HepG2 (cell line): Measurements from ENCODE around the gene SMLR1. TPM values are rescaled to one million over a fixed set of nuclear protein-coding genes. Genes with fewer than 3 reads are reported as not detected.

Experiments
- CENPX ChIP-seq: sonication (generic); formaldehyde crosslinking; IDR thresholded peaks from 2 replicates; pipeline ENCODE4 v1.9.0; 2021; ENCODE audit warnings: mild to moderate bottlenecking, missing genetic modification reagents, moderate library complexity
- FOXO1 ChIP-seq: sonication (generic); formaldehyde crosslinking; IDR thresholded peaks from 2 replicates; pipeline ENCODE4 v1.4.0; 2020; ENCODE audit warnings: missing genetic modification reagents
- GATAD2A ChIP-seq: IDR thresholded peaks from 2 replicates; pipeline ENCODE4 v1.6.1; 2016
- TCF12 ChIP-seq, 2 experiments: fragments of 450-650 bp in 1 of 2; sonication (generic) in 1 of 2; formaldehyde crosslinking in 1 of 2; IDR thresholded peaks; 2 replicates each; pipeline versions ENCODE4 v1.6.1 to v1.8.0; 2017 to 2022; ENCODE audit warnings: antibody characterized with exemption in 1 of 2, mild to moderate bottlenecking in 1 of 2, missing genetic modification reagents in 1 of 2, moderate library complexity in 1 of 2
- ZKSCAN8 ChIP-seq: IDR thresholded peaks from 2 replicates; pipeline ENCODE4 v1.6.1; 2016; ENCODE audit warnings: borderline replicate concordance, missing genetic modification reagents, missing compliant biosample characterization
- ZNF160 ChIP-seq: sonication (generic); formaldehyde crosslinking; IDR thresholded peaks from 2 replicates; pipeline ENCODE4 v1.8.0; 2022; ENCODE audit warnings: mild to moderate bottlenecking, inconsistent platforms, missing genetic modification reagents
- ZNF224 ChIP-seq: sonication (generic); formaldehyde crosslinking; IDR thresholded peaks from 2 replicates; pipeline ENCODE4 v1.5.0; 2020; ENCODE audit warnings: mild to moderate bottlenecking, missing genetic modification reagents
- ZNF432 ChIP-seq: sonication (generic); formaldehyde crosslinking; IDR thresholded peaks from 2 replicates; pipeline ENCODE4 v1.5.0; 2020; ENCODE audit warnings: missing genetic modification reagents, mild to moderate bottlenecking, borderline replicate concordance
- ZNF644 ChIP-seq: IDR thresholded peaks from 2 replicates; pipeline ENCODE4 v1.6.1; 2016; ENCODE audit warnings: low read depth
- ZNF768 ChIP-seq: sonication (generic); formaldehyde crosslinking; IDR thresholded peaks from 2 replicates; pipeline ENCODE4 v1.4.0; 2020; ENCODE audit warnings: missing genetic modification reagents
- polyA plus RNA-seq, 8 experiments: library from polyadenylated mRNA; depleted of rRNA in 3 of 8; stranded (reverse) in 7 of 8; unstranded in 1 of 8; fragments of >200 nt; fragmentation: Illumina TruSeq in 4 of 8; extraction: Trizol in 4 of 8; gene quantifications; 2 replicates each; pipeline versions ENCODE4 v1.2.1 to v1.2.3, GENCODE V29; 2011 to 2016; ENCODE audit warnings: low read depth in 4 of 8, missing spikeins in 1 of 8, mixed read lengths in 1 of 8; ENCODE audit not compliant: insufficient read depth in 1 of 8
- total RNA-seq, 5 experiments: library from RNA; depleted of rRNA; stranded (reverse); fragments of >200 nt; fragmentation: Illumina TruSeq; extraction: Trizol; gene quantifications; 2 replicates each; pipeline ENCODE4 v1.2.3, GENCODE V29; 2016; ENCODE audit warnings: low read depth in 1 of 5
- TF ChIP-seq, protein P1 (sequence below): IDR thresholded peaks from 2 replicates; pipeline ENCODE4 v1.6.1; 2016; ENCODE audit warnings: mild to moderate bottlenecking, missing biosample characterization, missing genetic modification reagents
- TF ChIP-seq, protein P2 (sequence below): sonication (generic); formaldehyde crosslinking; IDR thresholded peaks from 2 replicates; pipeline ENCODE4 v1.5.1; 2020; ENCODE audit warnings: missing genetic modification reagents, mild to moderate bottlenecking, borderline replicate concordance
- TF ChIP-seq, protein P3 (sequence below): IDR thresholded peaks from 2 replicates; pipeline ENCODE4 v1.6.1; 2012; ENCODE audit warnings: low read depth, low read length, improper control_type of control experiment
- TF ChIP-seq, protein P4 (sequence below): IDR thresholded peaks from 2 replicates; pipeline ENCODE4 v1.6.1; 2016; ENCODE audit warnings: low read depth

Gene SMLR1
- total and polyA plus RNA-seq, 2 of the 13 experiments (the other 11 are each of a cell fraction or from before 2014, with no cell fraction given) = 41.8 to 104 TPM

DNA sequence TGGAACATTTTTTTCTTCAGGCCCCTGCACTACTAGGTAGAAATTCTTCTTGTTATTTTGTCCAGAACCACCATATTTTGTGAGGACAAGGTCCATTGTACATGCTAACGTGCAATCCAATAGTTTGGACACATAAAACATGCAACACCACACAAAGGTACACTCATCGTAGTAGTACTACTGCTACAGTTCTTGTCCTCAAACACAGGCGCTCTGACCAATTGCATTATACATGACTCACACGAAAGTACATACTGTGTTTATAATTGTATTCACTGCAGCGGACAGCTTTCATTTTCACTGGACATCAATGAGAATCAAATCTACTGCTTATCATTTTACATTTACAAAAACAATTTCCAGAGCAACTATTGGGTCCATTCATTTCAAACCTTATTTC is 15.3 kb upstream of the SMLR1 start (continued):
- no peak for TF ChIP-seq ZNF224 (CRISPR knock-in tag)
- TF ChIP-seq ZNF768 (CRISPR knock-in tag) = no peak
- TF ChIP-seq CENPX (CRISPR knock-in tag) = no peak
- no peak for TF ChIP-seq ZKSCAN8 (CRISPR knock-in tag)
- TF ChIP-seq, protein P1, sequence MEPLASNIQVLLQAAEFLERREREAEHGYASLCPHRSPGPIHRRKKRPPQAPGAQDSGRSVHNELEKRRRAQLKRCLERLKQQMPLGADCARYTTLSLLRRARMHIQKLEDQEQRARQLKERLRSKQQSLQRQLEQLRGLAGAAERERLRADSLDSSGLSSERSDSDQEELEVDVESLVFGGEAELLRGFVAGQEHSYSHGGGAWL (CRISPR knock-in tag) = no peak
- TF ChIP-seq, protein P2, sequence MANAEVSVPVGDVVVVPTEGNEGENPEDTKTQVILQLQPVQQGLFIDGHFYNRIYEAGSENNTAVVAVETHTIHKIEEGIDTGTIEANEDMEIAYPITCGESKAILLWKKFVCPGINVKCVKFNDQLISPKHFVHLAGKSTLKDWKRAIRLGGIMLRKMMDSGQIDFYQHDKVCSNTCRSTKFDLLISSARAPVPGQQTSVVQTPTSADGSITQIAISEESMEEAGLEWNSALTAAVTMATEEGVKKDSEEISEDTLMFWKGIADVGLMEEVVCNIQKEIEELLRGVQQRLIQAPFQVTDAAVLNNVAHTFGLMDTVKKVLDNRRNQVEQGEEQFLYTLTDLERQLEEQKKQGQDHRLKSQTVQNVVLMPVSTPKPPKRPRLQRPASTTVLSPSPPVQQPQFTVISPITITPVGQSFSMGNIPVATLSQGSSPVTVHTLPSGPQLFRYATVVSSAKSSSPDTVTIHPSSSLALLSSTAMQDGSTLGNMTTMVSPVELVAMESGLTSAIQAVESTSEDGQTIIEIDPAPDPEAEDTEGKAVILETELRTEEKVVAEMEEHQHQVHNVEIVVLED (CRISPR knock-in tag) = no peak
- TF ChIP-seq ZNF160 (CRISPR knock-in tag) = no peak
- no peak for TF ChIP-seq ZNF432
- TF ChIP-seq, protein P3, sequence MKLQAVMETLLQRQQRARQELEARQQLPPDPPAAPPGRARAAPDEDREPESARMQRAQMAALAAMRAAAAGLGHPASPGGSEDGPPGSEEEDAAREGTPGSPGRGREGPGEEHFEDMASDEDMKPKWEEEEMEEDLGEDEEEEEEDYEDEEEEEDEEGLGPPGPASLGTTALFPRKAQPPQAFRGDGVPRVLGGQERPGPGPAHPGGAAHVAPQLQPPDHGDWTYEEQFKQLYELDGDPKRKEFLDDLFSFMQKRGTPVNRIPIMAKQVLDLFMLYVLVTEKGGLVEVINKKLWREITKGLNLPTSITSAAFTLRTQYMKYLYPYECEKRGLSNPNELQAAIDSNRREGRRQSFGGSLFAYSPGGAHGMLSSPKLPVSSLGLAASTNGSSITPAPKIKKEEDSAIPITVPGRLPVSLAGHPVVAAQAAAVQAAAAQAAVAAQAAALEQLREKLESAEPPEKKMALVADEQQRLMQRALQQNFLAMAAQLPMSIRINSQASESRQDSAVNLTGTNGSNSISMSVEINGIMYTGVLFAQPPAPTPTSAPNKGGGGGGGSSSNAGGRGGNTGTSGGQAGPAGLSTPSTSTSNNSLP = peak; percentile 56; the same call in 1 of the 2 replicates
- no peak for TF ChIP-seq FOXO1 (CRISPR knock-in tag)
- TF ChIP-seq, protein P4, sequence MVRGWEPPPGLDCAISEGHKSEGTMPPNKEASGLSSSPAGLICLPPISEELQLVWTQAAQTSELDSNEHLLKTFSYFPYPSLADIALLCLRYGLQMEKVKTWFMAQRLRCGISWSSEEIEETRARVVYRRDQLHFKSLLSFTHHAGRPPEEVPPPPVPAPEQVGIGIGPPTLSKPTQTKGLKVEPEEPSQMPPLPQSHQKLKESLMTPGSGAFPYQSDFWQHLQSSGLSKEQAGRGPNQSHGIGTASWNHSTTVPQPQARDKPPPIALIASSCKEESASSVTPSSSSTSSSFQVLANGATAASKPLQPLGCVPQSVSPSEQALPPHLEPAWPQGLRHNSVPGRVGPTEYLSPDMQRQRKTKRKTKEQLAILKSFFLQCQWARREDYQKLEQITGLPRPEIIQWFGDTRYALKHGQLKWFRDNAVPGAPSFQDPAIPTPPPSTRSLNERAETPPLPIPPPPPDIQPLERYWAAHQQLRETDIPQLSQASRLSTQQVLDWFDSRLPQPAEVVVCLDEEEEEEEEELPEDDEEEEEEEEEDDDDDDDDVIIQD (CRISPR knock-in tag) = no peak; the same call in 1 of the 2 replicates
- no peak for TF ChIP-seq TCF12 (IDR thresholded peaks at IDR 0.05)
- TF ChIP-seq TCF12 (CRISPR knock-in tag; IDR thresholded peaks at IDR 0.05) = no peak
- TF ChIP-seq ZNF644 (CRISPR knock-in tag) = 0 out of 2 replicates have a peak, but pooled peaks have one; percentile 18
- TF ChIP-seq GATAD2A (CRISPR knock-in tag) = 0 out of 2 replicates have a peak, but pooled peaks have one; percentile 10
